MM.1S (cell line): ENCODE data around the gene ERC2.

Source experiments
- DNase-seq: peaks from one replicate; pipeline ENCODE4 v3.0.0-alpha.2; 2015
- H2AFZ ChIP-seq: fragments of 300-600 bp; sonication (generic); 2 replicates; pipeline ENCODE4 v1.6.0; 2016; ENCODE audit warnings: antibody characterized with exemption, low read length
- H3F3A ChIP-seq: fragments of 300-600 bp; sonication (generic); 2 replicates; pipeline ENCODE4 v1.6.1; 2016; ENCODE audit warnings: mild to moderate bottlenecking, antibody characterized with exemption, low read length, moderate library complexity, mixed read lengths; ENCODE audit not compliant: insufficient read depth
- H3K27ac ChIP-seq: fragments of 300-600 bp; sonication (generic); 2 replicates; pipeline ENCODE4 v1.5.1; 2016; ENCODE audit warnings: mild to moderate bottlenecking, low read length
- H3K27me3 ChIP-seq: fragments of 300-600 bp; sonication (generic); replicated peaks from 2 replicates; pipeline ENCODE4 v1.6.0; 2016; ENCODE audit warnings: low read length; ENCODE audit not compliant: insufficient read depth
- H3K36me3 ChIP-seq: fragments of 300-600 bp; sonication (generic); replicated peaks from 2 replicates; pipeline ENCODE4 v1.6.1; 2016; ENCODE audit warnings: mild to moderate bottlenecking, low read length, mixed read lengths; ENCODE audit not compliant: insufficient read depth
- H3K4me1 ChIP-seq: fragments of 300-600 bp; sonication (generic); 2 replicates; pipeline ENCODE4 v1.6.1; 2016; ENCODE audit warnings: low read length, mixed read lengths
- H3K4me2 ChIP-seq: fragments of 300-600 bp; sonication (generic); 2 replicates; pipeline ENCODE4 v1.6.0; 2016; ENCODE audit warnings: low read depth, low read length
- H3K4me3 ChIP-seq: fragments of 300-600 bp; sonication (generic); 2 replicates; pipeline ENCODE4 v1.5.1; 2016; ENCODE audit warnings: low read length, mixed read lengths
- H3K79me2 ChIP-seq: fragments of 300-600 bp; sonication (generic); 2 replicates; pipeline ENCODE4 v1.6.1; 2016; ENCODE audit warnings: mixed run types, low read length, mixed read lengths
- H3K9ac ChIP-seq: fragments of 300-600 bp; sonication (generic); 2 replicates; pipeline ENCODE4 v1.6.1; 2016; ENCODE audit warnings: low read length, mixed read lengths
- H3K9me2 ChIP-seq: fragments of 300-600 bp; sonication (generic); replicated peaks from 2 replicates; pipeline ENCODE4 v1.6.1; 2016; ENCODE audit warnings: mild to moderate bottlenecking, low read length, mixed read lengths; ENCODE audit not compliant: insufficient read depth
- H3K9me3 ChIP-seq: fragments of 300-600 bp; sonication (generic); replicated peaks from 2 replicates; pipeline ENCODE4 v1.6.1; 2016; ENCODE audit warnings: mild to moderate bottlenecking, low read length, mixed read lengths; ENCODE audit not compliant: insufficient read depth
- H4K20me1 ChIP-seq: fragments of 300-600 bp; sonication (generic); 2 replicates; pipeline ENCODE4 v1.6.1; 2016; ENCODE audit warnings: mild to moderate bottlenecking, low read length, moderate library complexity, mixed read lengths; ENCODE audit not compliant: insufficient read depth
- CTCF ChIP-seq: fragments of 300-600 bp; sonication (generic); IDR thresholded peaks from 2 replicates; pipeline ENCODE4 v1.5.1; 2016; ENCODE audit warnings: antibody characterized with exemption, low read length, mixed read lengths
- EZH2 ChIP-seq: fragments of 300-600 bp; sonication (generic); optimal IDR thresholded peaks from 2 replicates; pipeline ENCODE3; 2017; ENCODE audit warnings: low read depth, mild to moderate bottlenecking, antibody characterized with exemption, low read length, mixed read lengths
- EZH2phosphoT487 ChIP-seq: fragments of 300-600 bp; sonication (generic); IDR thresholded peaks from 2 replicates; pipeline ENCODE4 v1.6.1; 2018; ENCODE audit warnings: antibody characterized with exemption, low read length

Gene ERC2

GRCh38 chr3:56314842-56315241 is 153.4 kb downstream of the ERC2 start:
- H3F3A ChIP-seq = no peaks in the 10 kb centered on the region
- no peak overlapping the region for H3K4me2 ChIP-seq
- no peaks in the 10 kb centered on the region for H3K9me3 ChIP-seq
- no peak overlapping the region for H3K9ac ChIP-seq
- no peak for DNase-seq
- no peak overlapping the region for H3K4me3 ChIP-seq
- no peaks in the 10 kb centered on the region for H3K4me1 ChIP-seq
- H3K36me3 ChIP-seq = no peaks in the 10 kb centered on the region
- H3K79me2 ChIP-seq = no peaks in the 10 kb centered on the region
- H3K9me2 ChIP-seq = no peaks in the 10 kb centered on the region
- no peaks in the 10 kb centered on the region for H3K27me3 ChIP-seq
- H4K20me1 ChIP-seq = no peaks in the 10 kb centered on the region
- H3K27ac ChIP-seq = no peak overlapping the region
- TF ChIP-seq CTCF = no peak
- TF ChIP-seq EZH2 = no peak
- no peak for TF ChIP-seq EZH2phosphoT487
- H2AFZ ChIP-seq = no peak overlapping the region

DNA sequence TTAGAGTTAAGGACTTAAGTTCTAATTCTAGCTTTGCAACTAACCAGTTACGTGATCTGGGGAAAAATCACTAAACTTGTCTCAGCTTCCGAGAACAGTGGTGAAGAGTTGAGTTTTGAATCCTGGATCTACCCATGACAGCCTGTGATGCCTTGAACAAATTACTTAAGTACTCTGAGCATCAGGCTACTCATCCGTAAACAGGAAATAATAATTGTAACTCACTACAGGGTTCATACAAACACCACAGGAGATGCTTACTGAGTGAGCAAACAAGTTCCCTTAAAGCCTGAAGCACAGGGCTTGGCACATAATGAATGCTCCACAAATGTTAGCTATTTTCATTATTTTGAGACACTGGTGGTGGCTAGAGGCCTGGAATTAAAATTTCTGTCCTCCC is 158.8 kb downstream of the ERC2 start:
- Histone ChIP-seq H4K20me1 (no peaks in the 10 kb centered on the region), H3K36me3 (no peaks in the 10 kb centered on the region), H3K9me3 (no peaks in the 10 kb centered on the region), H3K4me3 (no peak overlapping the region), H3K27ac (no peak overlapping the region), H3F3A (no peaks in the 10 kb centered on the region), H2AFZ (no peak overlapping the region), H3K9me2 (no peaks in the 10 kb centered on the region), H3K27me3 (no peaks in the 10 kb centered on the region), H3K79me2 (no peaks in the 10 kb centered on the region), H3K9ac (no peak overlapping the region), H3K4me2 (no peak overlapping the region), H3K4me1 (no peaks in the 10 kb centered on the region)
- DNase-seq = no peak
- TF ChIP-seq EZH2phosphoT487 = no peak

- no peaks in the 10 kb centered on the region for H3K27me3 ChIP-seq
- H3K4me2 ChIP-seq = no peak overlapping the region
- no peak overlapping the region for H2AFZ ChIP-seq
- no peaks in the 10 kb centered on the region for H3F3A ChIP-seq
- no peaks in the 10 kb centered on the region for H3K36me3 ChIP-seq
- no peak overlapping the region for H3K9ac ChIP-seq
- no peak overlapping the region for H3K4me3 ChIP-seq
- H3K9me2 ChIP-seq = no peaks in the 10 kb centered on the region
- no peaks in the 10 kb centered on the region for H3K9me3 ChIP-seq
- no peak for DNase-seq
- no peaks in the 10 kb centered on the region for H3K4me1 ChIP-seq
- no peaks in the 10 kb centered on the region for H4K20me1 ChIP-seq
- no peak overlapping the region for H3K27ac ChIP-seq
- TF ChIP-seq EZH2 (no peak), EZH2phosphoT487 (no peak), CTCF (no peak)
- no peaks in the 10 kb centered on the region for H3K79me2 ChIP-seq
Observed at GRCh38 chr3:56308471-56308870, 159.8 kb downstream of the ERC2 start.

GRCh38 chr3:56304069-56304468 is 164.2 kb downstream of the ERC2 start:
- H3K27ac ChIP-seq = no peak overlapping the region
- TF ChIP-seq EZH2phosphoT487 = no peak
- TF ChIP-seq EZH2 = no peak
- DNase-seq = no peak
- H3K79me2 ChIP-seq = no peaks in the 10 kb centered on the region
- no peak overlapping the region for H2AFZ ChIP-seq
- H3F3A ChIP-seq = no peaks in the 10 kb centered on the region
- H3K9me3 ChIP-seq = no peaks in the 10 kb centered on the region
- H3K9me2 ChIP-seq = no peaks in the 10 kb centered on the region
- no peak overlapping the region for H3K4me3 ChIP-seq
- H3K27me3 ChIP-seq = no peaks in the 10 kb centered on the region
- no peak overlapping the region for H3K4me2 ChIP-seq
- H3K9ac ChIP-seq = no peak overlapping the region
- no peaks in the 10 kb centered on the region for H4K20me1 ChIP-seq
- no peaks in the 10 kb centered on the region for H3K4me1 ChIP-seq
- H3K36me3 ChIP-seq = no peaks in the 10 kb centered on the region
